Spinal cord (tissue), 10 donors: ENCODE results near the gene THNSL1. TPM values are rescaled to one million over a fixed set of nuclear protein-coding genes. Genes with fewer than 3 reads are reported as not detected.
"Not testable (repeated sequence)": the region's sequence is repeated elsewhere in the genome, so short reads cannot be mapped to it uniquely, and the experiment has no call there.

Experiments used
- DNase-seq, 6 donors: peaks; one replicate each; pipeline versions ENCODE4 v3.0.0 to v3.0.0-alpha.2; 2013 to 2015; ENCODE audit warnings: low spot score in 6 of 6, low read depth in 4 of 6
- H3K27ac ChIP-seq: one replicate; pipeline ENCODE4 v1.5.1; 2013; ENCODE audit warnings: low read depth, low read length, control low read depth
- H3K27me3 ChIP-seq: one replicate; pipeline ENCODE4 v1.6.1; 2013; ENCODE audit warnings: low read length; ENCODE audit not compliant: control insufficient read depth, insufficient read depth
- H3K36me3 ChIP-seq: one replicate; pipeline ENCODE4 v1.6.1; 2013; ENCODE audit warnings: low read length; ENCODE audit not compliant: control insufficient read depth, insufficient read depth
- H3K4me1 ChIP-seq: one replicate; pipeline ENCODE4 v1.6.1; 2013; ENCODE audit warnings: low read length; ENCODE audit not compliant: control insufficient read depth, insufficient read depth
- H3K4me3 ChIP-seq: one replicate; pipeline ENCODE4 v1.5.1; 2013; ENCODE audit warnings: low read depth, low read length, control low read depth
- H3K9me3 ChIP-seq: one replicate; pipeline ENCODE4 v1.6.1; 2013; ENCODE audit warnings: low read length; ENCODE audit not compliant: control insufficient read depth, insufficient read depth
- WGBS: methylation state at CpG from one replicate; pipeline ENCODE4 v1.1.5; 2013; ENCODE audit warnings: missing lambda C conversion rate; ENCODE audit not compliant: insufficient coverage; 5-methylcytosine and 5-hydroxymethylcytosine counted together
- polyA plus RNA-seq, 2 donors: library from polyadenylated mRNA; unstranded; fragments of 120-200 nt; gene quantifications; one replicate each; pipeline ENCODE4 v1.2.1, GENCODE V29; 2013; ENCODE audit not compliant: insufficient read length in 2 of 2
- total RNA-seq, 2 donors: library from RNA; depleted of rRNA in 1 of 2; stranded (reverse); fragments of 120-200 nt in 1 of 2; fragments of >200 nt in 1 of 2; gene quantifications; one replicate each; pipeline versions ENCODE4 v1.2.3 to v1.2.4, GENCODE V29; 2013 to 2014
- donor health status: healthy.

The THNSL1 gene
- total and polyA plus RNA-seq, 4 donors: 8.7 to 15.5 (median 8.8) TPM

- H3K27me3 ChIP-seq: no peaks in the 10 kb centered on the region
- no peak overlapping the region for H3K4me3 ChIP-seq
- no peak overlapping the region for H3K27ac ChIP-seq
- no CpG with 5 or more reads among the region's 1 CpG for WGBS
- DNase-seq: no peak
- no peaks in the 10 kb centered on the region for H3K9me3 ChIP-seq
- no peaks in the 10 kb centered on the region for H3K4me1 ChIP-seq
- H3K36me3 ChIP-seq: no peaks in the 10 kb centered on the region
Observed at GRCh38 chr10:24993237-24993958, 23.0 kb upstream of the THNSL1 start.

GRCh38 chr10:24995072-24995471 is 21.3 kb upstream of the THNSL1 start:
- H3K9me3 ChIP-seq: no peaks in the 10 kb centered on the region
- H3K36me3 ChIP-seq: no peaks in the 10 kb centered on the region
- H3K27me3 ChIP-seq: no peaks in the 10 kb centered on the region
- no peaks in the 10 kb centered on the region for H3K4me1 ChIP-seq
- no peak for DNase-seq
- no peak overlapping the region for H3K4me3 ChIP-seq
- no peak overlapping the region for H3K27ac ChIP-seq

GRCh38 chr10:24998044-24998443 is 18.4 kb upstream of the THNSL1 start:
- Histone ChIP-seq H3K27me3 (no peaks in the 10 kb centered on the region), H3K27ac (no peak overlapping the region), H3K4me1 (no peaks in the 10 kb centered on the region), H3K4me3 (no peak overlapping the region), H3K9me3 (peaks cover 3% of the 10 kb centered on the region), H3K36me3 (no peaks in the 10 kb centered on the region)
- no peak for DNase-seq
- 100% methylated on average over 2 of the region's 3 CpGs for WGBS

GRCh38 chr10:25011591-25011990 is 4.8 kb upstream of the THNSL1 start:
- H3K27me3 ChIP-seq, H3K27ac ChIP-seq, H3K9me3 ChIP-seq, H3K4me3 ChIP-seq, H3K36me3 ChIP-seq, DNase-seq, H3K4me1 ChIP-seq: not testable (repeated sequence)
- WGBS: 85% methylated on average over 1 of the region's 2 CpGs

- H3K27ac ChIP-seq: peak overlapping the region; percentile 98
- no peak for DNase-seq
- no peaks in the 10 kb centered on the region for H3K4me1 ChIP-seq
- peak overlapping the region; percentile 16 for H3K4me3 ChIP-seq
- no peaks in the 10 kb centered on the region for H3K9me3 ChIP-seq
- no peaks in the 10 kb centered on the region for H3K27me3 ChIP-seq
- no peaks in the 10 kb centered on the region for H3K36me3 ChIP-seq
Observed at GRCh38 chr10:25014579-25014978, 1.8 kb upstream of the THNSL1 start.

- Histone ChIP-seq H3K9me3 (no peaks in the 10 kb centered on the region), H3K4me3 (peak within 1 kb of the TSS; percentile 76), H3K27ac (peak within 1 kb of the TSS; percentile 98), H3K36me3 (no peaks in the 10 kb centered on the region), H3K4me1 (no peaks in the 10 kb centered on the region), H3K27me3 (no peaks in the 10 kb centered on the region)
- under 1% methylated on average over 12 of the region's 16 CpGs for WGBS
- peak; percentile 96 to 99 (median 98) for DNase-seq
Observed at GRCh38 chr10:25015828-25016375, 510 bp upstream of the THNSL1 start, which contains the start of gene ENKUR. TSS of gene ENKUR (minus strand) at chr10:25016158. CDS start at chr10:25015936, 222 bp downstream.

- peak overlapping the region; percentile 98 for H3K27ac ChIP-seq
- peak in 3 of 6 donors; percentile 33 to 75 (median 71) for DNase-seq
- 0% methylated on average over 9 of the region's 10 CpGs for WGBS
Observed at GRCh38 chr10:25017154-25017590, 760 bp downstream of the THNSL1 start.

GRCh38 chr10:25017661-25018060 is 1.2 kb downstream of the THNSL1 start:
- no peaks in the 10 kb centered on the region for H3K27me3 ChIP-seq
- peak in 1 of 6 donors; percentile 6 for DNase-seq
- no peak overlapping the region for H3K27ac ChIP-seq
- 97% methylated on average over 4 of the region's 6 CpGs for WGBS
- H3K9me3 ChIP-seq: no peaks in the 10 kb centered on the region
- peak overlapping the region; percentile 76 for H3K4me3 ChIP-seq
- no peaks in the 10 kb centered on the region for H3K4me1 ChIP-seq
- no peaks in the 10 kb centered on the region for H3K36me3 ChIP-seq

More at GRCh38 chr10:25017154-25017590, 760 bp downstream of the THNSL1 start:
- Histone ChIP-seq H3K27me3 (no peaks in the 10 kb centered on the region), H3K36me3 (no peaks in the 10 kb centered on the region), H3K9me3 (no peaks in the 10 kb centered on the region), H3K4me1 (no peaks in the 10 kb centered on the region), H3K4me3 (peak overlapping the region; percentile 76)

GRCh38 chr10:25018703-25019102 is 2.3 kb downstream of the THNSL1 start:
- Histone ChIP-seq H3K36me3 (no peaks in the 10 kb centered on the region), H3K27ac (no peak overlapping the region), H3K27me3 (no peaks in the 10 kb centered on the region), H3K9me3 (no peaks in the 10 kb centered on the region), H3K4me1 (no peaks in the 10 kb centered on the region), H3K4me3 (no peak overlapping the region)
- WGBS: no CpG with 5 or more reads among the region's 3 CpGs
- DNase-seq: no peak

GRCh38 chr10:25023278-25023677 is 6.9 kb downstream of the THNSL1 start:
- no peaks in the 10 kb centered on the region for H3K36me3 ChIP-seq
- H3K4me3 ChIP-seq: no peak overlapping the region
- no peaks in the 10 kb centered on the region for H3K4me1 ChIP-seq
- no peak overlapping the region for H3K27ac ChIP-seq
- H3K27me3 ChIP-seq: no peaks in the 10 kb centered on the region
- H3K9me3 ChIP-seq: no peaks in the 10 kb centered on the region
- DNase-seq: no peak
- WGBS: 69% methylated on average over 3 of the region's 3 CpGs
